ENCODE measurements around the gene PRKAB1.

The PRKAB1 gene

DNA sequence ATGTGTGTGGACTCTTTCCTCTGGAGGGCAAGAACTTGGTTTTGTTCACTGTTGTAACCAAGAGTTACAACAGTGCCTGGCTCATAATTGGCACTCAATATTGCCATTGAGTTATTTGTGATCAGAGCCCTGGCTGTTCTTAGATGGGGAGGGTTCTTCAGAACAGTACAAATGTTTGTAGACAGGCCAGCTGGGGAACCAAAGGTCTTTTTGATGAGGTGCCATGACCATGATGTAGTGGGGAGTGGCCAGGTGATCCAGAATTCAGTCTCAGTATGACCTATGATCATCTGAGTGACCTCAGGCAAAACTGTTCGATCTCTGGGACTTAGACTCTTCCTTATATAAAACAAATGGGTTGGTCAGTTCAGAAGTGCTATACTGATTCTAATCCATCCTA, 3.3 kb upstream of the PRKAB1 start:
- DNase-seq: no peak

DNA sequence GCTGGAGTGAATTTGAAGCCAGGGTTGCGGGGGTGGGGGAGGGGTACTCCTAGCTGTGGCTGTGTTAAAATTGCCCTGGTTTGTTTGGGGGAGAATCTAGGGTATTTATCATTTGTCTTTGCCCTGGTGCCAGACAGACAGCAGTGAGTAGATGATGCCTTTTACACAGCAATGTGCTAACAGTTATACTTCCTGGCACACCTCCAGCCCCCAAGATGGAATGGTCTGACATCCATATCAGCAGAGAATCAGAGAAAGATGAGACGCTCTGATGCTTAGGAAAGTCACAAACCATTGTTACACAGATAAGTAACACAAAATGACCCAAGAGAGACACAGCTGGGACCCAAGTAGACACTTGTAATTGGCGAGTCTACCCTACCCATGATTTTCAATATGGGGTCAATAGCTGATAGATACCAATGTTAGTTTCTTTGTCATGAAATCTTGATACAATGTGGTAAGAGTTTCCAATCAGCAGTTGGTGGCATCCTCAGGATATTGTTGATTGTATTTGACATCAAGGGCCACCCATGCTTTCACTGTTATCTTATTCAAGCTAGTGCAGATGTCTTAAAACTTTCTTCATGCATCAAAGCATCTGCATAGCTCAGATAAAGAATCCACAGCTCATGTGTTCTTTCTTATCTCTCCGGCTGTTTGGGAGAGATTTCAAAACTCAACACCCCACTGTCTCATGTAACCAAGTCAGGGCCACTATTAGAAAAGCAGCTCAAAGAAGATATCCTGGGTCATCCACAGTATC, 2.6 kb upstream of the PRKAB1 start:
- no peak for DNase-seq

DNA sequence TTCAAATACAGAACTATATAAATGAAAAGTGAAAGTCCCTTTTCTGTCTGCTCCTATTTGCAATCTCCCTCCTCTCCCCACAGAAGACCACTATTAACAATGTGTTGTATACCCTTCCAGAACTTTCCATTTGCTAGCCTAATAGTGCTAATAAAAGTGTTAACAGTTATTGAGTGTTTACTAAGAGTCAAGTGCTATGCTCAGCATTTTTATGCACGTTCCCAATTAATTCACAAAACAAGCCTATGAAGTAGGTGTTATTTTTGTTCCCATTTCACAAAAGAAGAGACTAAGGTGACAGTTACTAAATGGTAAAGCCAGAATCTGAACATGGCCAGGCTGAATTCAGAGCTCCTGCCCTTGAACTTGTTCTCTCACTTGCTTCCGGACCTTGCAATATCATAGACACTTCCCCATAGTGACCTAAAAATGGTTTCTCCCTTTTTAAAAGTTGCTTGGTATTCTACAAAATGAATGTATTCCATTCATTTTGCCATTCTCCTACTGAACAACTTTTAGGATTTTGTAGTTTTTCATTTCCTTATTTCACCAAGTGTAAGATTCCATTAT, 1.6 kb upstream of the PRKAB1 start:
- no peak for DNase-seq

DNA sequence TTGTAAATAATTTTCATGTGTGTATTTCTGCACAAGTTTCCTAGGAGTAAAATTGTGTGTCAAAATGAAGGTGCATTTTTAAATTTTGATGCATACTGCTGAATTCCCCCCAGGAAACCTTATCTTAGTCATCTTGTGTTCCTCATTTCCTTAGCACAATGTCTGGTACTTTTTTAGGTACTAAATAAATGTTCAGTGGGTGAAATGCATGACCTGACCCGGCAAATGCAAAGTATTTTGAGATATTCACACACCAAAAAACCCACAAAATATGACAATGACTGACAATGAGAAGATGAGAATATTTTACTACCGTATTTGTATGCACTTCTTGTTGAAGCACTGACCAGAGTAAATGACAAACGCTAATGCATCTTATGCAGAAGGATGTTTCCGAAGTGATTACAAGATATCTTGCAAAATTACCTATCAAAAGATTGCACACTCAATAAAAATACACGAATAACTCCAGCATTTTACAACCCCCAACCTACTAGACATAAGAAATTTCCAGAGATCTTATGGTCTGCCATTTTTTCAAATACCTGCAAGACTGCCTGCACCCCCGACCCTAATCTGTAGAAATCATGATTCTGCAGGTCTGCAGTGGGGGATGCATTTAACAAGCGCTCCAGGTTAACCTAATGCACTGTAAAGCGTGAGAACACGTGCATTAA, 895 bp upstream of the PRKAB1 start:
- no peak for DNase-seq

- no peak for DNase-seq
Observed at GRCh38 chr12:119668324-119668841, 450 bp downstream of the PRKAB1 start.

DNA sequence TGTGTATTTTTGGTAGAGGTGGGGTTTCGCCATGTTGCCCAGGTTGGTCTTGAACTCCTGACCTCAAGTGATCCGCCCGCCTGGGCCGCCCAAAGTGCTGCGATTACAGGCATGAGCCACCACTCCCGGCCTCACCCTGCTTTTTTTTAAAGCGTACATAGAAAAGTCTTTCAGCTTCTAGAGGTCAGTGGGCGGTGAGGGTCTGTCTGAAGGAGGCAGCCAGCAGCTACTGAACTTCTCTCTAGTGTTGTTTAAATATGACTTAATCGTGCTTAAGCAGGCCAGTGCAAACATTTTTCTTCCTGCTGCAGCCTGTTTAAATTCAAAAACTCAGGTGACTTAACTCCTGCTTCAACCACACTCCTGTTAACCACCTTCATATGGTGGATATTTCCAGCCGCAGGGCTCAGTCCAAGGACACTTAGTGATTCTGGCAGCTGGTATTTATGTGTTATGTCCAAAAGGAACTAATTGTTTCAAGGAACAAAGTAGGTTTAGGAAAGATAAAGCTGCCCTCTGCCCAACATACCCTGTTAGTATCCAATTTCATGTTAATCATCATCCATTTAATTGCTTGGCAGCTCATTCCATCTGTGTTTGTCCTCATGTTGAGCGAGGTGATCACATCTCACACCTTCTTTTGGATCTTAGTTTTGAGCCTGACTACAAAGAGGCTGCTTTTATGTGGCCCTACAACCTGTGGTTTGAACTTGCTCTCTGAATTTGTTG, 2.0 kb downstream of the PRKAB1 start:
- no peak for DNase-seq

DNA sequence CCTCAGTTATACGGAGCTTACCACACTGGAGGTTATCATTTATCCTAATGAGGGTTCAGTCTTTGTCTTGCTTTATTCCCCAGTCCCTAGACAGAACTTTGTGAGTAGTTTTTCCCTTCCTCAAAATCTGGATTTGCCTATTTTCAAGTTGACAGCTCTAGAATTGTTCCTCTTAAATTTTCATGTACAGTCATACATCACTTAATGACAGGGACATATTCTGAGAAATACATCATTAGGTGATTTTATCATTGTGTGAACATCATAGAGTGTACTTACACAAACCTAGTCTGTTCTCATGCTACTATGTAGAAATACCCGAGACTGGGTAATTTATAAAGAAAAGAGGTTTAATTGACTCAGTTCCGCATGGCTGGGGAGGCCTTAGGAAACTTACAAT, 3.1 kb downstream of the PRKAB1 start:
- DNase-seq: no peak

DNA sequence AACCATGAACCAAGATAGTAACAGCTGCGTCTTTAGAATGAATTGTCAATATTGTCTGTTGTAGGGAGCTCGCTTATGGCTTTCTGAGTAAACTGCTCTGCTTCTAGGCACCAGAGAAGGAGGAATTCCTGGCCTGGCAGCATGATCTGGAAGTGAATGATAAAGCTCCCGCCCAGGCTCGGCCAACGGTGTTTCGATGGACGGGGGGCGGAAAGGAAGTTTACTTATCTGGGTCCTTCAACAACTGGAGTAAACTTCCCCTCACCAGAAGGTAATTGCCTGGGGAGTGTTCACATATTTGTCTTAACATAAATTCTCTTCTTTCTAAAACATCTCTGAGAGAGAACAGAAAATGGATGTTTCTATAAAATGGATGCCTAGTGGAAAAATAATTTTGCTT, 4.3 kb downstream of the PRKAB1 start:
- no peak for DNase-seq

GRCh38 chr12:119673634-119674033, 5.7 kb downstream of the PRKAB1 start:
- DNase-seq: no peak

DNA sequence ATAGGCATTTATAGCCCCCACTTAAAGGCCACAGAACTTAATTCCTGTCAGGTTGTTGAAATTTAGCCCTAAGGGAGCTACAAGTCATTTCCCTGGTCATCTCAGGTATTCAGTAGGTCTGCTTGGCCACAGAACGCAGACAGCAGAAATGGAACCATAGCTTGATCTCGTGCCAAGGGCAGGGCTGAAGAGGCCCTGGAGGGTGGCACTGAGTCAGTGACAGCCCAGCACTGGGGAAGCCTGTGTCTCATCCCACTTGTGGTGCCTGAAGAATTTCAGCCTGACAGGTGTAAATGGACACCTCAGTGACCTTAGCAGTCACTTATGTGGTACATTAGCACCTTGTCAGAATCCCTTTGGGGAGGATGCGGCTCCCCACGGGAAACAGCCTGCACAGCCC, 6.6 kb downstream of the PRKAB1 start:
- DNase-seq: no peak

DNA sequence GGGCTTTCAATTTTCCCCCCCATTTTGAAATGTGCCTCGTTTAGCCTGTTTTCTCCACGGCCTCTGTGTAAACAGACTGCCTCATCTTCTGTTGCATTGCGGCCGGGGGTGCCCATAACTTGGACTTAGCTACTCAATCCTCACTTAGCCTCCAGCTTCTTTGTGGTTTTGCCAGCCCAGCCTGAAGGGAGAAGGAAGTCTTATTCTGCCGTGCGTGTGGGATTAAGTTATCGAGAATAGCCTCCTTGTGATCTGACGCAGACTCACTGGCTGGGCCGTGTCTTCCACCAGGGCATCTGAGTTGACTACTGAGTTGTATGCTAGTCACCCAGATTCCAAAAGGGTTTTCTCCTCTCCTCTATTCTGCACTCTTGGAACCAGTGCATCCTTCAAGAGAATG, 8.1 kb downstream of the PRKAB1 start:
- DNase-seq: no peak

DNA sequence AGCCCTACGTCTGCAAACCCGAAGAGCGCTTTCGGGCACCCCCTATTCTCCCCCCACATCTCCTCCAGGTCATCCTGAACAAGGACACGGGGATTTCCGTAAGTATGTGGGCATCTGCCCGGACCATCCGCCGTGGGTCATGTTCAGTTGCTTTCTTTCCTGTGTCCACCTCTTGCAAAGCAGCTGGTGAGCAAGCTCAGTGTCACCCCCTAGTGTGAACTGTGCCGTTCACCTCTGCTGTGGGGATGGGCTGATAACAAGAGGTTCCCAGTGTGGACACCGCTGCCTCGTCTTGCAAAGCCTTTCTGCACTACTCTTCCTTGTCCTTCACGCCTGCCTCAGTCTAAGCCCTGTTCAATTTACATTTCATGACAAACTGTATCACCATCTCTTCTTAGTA, 8.6 kb downstream of the PRKAB1 start:
- no peak for DNase-seq

GRCh38 chr12:119678459-119678858, 10.5 kb downstream of the PRKAB1 start:
- no peak for DNase-seq

GRCh38 chr12:119679081-119679480, 11.1 kb downstream of the PRKAB1 start:
- DNase-seq: no peak

- DNase-seq: no peak
Observed at GRCh38 chr12:119679490-119679889, 11.6 kb downstream of the PRKAB1 start.

DNA sequence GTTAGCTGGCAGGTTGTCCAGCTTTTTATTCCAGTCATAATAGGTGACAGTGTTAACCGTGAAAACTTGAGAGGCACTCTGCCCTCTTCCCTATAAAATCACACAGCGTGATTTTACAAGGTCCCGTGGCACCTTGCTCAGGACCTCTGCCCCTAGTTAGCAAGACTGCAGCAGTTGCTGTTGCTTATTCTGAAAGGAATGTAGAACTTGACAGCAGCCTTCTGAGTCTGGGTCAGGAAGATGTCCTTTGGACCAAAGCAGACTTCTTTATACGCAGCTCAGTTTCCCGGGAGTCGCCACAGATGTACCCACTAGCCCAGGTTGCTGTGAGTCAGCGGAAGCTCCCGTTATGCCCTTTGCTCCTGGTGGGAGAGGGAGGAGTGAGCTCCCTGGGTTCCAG, 13.2 kb downstream of the PRKAB1 start:
- DNase-seq: no peak

DNA sequence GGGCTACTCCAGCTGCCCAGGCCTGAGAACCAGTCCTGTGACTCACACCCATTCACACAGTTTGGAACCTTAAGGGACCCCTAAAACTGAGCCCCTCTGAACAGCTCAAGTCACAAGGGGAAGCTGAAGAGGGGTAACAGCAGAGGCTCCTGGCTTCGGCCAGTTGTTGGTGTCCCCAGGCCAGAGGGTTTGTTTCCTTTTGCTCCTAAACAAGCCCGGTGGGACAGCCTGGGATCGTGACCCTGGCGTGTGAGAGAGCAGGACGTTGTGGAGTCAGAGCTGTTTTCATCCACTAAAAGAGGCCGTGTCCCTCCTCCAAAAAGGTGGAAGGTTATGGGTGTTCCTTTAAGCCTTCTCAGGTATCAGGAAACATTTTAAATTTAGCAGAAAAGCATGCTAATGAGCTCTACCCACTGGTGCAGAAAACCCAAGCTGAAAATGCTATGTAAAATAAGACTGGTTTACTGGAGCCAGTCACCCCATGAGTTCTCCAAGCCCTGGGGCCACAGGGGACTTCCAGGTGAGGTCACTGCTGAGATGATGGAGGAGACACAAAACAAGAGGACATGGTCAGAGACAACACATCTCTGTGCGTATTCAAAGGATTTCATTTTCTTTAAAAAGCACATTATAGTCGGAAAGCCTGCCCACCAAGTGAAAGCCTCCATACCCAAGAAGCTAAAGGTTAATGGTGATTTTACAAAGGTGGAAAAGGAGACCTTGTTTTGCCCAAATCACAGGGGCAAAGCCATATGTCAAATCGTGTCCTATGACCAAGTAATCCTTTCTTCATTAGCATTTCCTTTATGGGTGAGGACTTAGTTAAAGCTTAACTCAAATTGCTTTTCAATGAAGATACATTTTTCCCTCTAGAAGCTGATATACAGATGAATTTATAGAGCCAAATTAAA, 14.1 kb downstream of the PRKAB1 start:
- DNase-seq: no peak

GRCh38 chr12:119682639-119683252, 14.8 kb downstream of the PRKAB1 start:
- no peak for DNase-seq

GRCh38 chr12:119683413-119683812, 15.5 kb downstream of the PRKAB1 start:
- no peak for DNase-seq

GRCh38 chr12:119683816-119684215, 15.9 kb downstream of the PRKAB1 start:
- DNase-seq: no peak

DNA sequence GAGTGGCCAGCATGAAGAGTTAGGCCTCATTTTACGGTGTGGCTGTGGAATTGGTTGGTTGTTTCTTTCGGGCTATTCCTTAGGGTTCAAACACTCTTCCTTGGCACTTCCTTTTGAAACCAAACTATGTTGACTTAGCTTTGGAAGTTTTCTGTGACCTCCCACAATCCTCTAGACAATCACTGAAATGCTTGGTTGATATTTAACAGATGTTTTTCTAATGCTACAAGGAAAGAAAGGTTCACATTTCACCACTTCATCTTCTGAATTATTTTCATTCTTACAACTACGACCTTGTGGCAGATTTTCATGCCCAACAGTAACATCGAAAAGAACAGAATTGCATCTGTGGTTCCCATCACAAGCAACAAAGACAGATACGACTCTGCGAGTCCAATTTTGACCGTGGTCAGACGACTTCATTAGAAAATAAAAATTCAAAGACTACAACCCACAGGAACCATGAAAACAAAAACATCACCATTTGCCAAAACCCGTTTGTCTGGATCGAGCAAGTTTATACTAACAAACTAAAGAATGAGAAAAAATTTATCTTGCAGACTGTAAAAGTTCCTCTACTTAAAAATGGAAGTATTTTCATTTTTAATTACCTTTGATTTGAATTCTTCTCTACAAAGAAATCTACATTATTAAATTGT, 16.9 kb downstream of the PRKAB1 start:
- DNase-seq: no peak

Data from CD4-positive, alpha-beta T cell treated with Interferon gamma for 1 hour (primary cell).